Ovary (tissue), 3 donors: ENCODE data around the gene PROZ.

ENCODE experiments used
- POLR2A ChIP-seq: fragments of 450-650 bp; IDR thresholded peaks from one replicate; pipeline ENCODE4 v1.6.1; 2017; ENCODE audit warnings: antibody characterized with exemption, mild to moderate bottlenecking, moderate library complexity
- TF ChIP-seq, protein P1 (sequence below), 3 donors: fragments of 450-650 bp in 2 of 3; fragments of 200-600 bp in 1 of 3; IDR thresholded peaks; one replicate each; pipeline versions ENCODE4 v1.5.1 to v1.8.0; 2016 to 2022; ENCODE audit warnings: antibody characterized with exemption in 3 of 3, mild to moderate bottlenecking in 1 of 3
- donor health status: DM: no; HTN: no; CAD: no.

DNA sequence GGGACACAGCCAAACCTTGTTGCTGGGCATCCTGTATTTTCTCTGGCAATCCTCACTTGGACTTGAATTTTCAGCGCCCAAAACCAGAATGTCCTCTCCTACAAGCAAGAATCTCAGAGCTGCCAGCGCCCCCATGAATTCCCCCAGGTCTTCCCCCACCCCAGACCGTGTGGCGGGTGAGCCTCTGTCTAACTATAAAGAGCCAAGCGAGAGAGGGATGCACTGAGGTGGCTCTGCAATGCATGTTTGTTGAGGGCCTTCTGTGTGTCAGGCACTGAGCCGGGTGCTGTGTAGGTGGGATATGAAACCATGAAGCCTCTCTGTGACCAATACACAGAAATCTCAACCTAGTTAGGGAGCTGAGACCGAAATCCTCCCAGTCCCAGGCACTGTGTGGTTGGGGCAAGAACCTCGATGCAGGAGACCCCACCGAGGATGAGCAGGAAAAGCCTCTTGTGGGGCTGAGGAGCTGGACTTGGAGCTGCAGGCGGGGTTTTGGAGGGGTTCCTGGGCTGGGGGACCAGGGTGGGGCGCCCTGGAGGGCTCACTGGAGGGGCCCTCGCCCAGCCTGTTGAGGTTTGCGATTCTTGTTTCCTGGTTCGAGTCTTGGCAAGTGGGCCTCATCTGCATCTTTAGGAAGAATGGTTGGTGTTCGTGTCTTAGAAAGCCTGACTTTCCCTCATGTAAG lies 12.4 kb upstream of the PROZ start:
- TF ChIP-seq POLR2A, result no peak
- TF ChIP-seq, protein P1, sequence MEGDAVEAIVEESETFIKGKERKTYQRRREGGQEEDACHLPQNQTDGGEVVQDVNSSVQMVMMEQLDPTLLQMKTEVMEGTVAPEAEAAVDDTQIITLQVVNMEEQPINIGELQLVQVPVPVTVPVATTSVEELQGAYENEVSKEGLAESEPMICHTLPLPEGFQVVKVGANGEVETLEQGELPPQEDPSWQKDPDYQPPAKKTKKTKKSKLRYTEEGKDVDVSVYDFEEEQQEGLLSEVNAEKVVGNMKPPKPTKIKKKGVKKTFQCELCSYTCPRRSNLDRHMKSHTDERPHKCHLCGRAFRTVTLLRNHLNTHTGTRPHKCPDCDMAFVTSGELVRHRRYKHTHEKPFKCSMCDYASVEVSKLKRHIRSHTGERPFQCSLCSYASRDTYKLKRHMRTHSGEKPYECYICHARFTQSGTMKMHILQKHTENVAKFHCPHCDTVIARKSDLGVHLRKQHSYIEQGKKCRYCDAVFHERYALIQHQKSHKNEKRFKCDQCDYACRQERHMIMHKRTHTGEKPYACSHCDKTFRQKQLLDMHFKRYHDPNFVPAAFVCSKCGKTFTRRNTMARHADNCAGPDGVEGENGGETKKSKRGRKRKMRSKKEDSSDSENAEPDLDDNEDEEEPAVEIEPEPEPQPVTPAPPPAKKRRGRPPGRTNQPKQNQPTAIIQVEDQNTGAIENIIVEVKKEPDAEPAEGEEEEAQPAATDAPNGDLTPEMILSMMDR (IDR thresholded peaks at IDR 0.05), result no peak
